ENCODE results near the gene HOXA10.

The HOXA10 gene

GRCh38 chr7:27154901-27155815 lies 19.0 kb downstream of the HOXA10 start:
- no peak for DNase-seq

GRCh38 chr7:27154369-27154768 lies 19.8 kb downstream of the HOXA10 start:
- no peak for DNase-seq

- DNase-seq, result no peak
These were observed 20.6 kb downstream of the HOXA10 start for GRCh38 chr7:27153526-27153925.

DNA sequence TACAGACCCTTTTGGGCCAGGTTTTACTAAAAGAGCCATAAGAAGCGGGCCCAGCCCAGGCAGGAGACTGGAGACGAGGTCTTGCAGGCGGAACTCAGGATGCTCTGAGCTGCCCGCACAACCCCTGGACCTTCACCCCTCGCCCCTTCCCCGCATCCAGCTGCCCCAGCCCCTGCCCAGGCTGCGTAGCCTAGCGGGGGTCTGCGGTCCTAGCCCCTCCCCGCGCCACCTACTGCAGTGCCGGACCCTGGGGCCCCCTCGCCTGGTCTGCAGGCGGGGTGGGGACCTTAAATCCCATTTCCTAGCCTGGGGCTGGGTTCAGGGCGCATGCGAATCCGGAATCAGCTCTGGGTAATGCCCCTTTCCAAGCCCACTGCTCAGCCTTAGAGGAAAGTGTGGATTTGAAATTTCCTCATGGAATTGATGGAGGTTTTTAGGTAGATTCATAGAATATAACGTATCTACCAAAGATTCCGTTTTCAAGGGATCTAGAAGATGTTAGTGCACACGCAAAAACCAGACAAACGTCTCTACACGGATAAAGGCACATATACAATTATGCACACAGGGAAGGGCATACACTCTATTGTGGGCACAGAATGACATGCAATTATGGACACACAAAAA lies 21.2 kb downstream of the HOXA10 start:
- DNase-seq, result no peak

- peak; percentile 84 for DNase-seq
These were observed 21.9 kb downstream of the HOXA10 start, which contains the start of gene HOXA3 for GRCh38 chr7:27151931-27152815. Gene HOXA3 (minus strand): TSS chr7:27152583. CDS start chr7:27110640, 41,943 bp downstream.

DNA sequence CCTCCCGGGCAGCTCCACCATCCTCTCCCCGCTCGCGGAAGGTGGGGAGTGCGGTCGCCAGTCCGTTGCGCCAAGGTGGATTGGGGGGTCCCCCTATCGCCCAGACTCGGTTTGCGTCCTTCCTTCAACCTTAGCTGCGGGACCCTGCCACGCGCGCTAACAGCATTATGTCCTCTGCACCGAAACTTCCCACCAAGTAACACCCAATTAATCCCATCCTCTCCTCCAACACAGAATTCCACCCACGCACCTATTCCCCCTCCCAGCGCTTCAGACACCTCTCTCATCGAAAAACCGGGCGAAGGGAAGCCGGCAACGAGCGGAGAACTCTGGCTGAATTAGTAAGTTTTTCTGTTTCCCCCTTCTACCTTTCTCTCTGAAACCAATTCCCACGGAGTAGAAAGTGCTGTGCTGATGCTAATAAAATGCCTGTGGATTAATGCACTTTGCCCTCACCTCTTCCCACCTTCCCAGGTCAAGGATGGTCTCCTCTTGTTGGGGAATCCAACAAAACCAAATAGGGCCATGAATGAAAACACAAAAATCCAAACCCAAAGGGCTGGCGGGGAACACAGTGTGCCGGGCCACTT lies 22.7 kb downstream of the HOXA10 start:
- no peak for DNase-seq

DNA sequence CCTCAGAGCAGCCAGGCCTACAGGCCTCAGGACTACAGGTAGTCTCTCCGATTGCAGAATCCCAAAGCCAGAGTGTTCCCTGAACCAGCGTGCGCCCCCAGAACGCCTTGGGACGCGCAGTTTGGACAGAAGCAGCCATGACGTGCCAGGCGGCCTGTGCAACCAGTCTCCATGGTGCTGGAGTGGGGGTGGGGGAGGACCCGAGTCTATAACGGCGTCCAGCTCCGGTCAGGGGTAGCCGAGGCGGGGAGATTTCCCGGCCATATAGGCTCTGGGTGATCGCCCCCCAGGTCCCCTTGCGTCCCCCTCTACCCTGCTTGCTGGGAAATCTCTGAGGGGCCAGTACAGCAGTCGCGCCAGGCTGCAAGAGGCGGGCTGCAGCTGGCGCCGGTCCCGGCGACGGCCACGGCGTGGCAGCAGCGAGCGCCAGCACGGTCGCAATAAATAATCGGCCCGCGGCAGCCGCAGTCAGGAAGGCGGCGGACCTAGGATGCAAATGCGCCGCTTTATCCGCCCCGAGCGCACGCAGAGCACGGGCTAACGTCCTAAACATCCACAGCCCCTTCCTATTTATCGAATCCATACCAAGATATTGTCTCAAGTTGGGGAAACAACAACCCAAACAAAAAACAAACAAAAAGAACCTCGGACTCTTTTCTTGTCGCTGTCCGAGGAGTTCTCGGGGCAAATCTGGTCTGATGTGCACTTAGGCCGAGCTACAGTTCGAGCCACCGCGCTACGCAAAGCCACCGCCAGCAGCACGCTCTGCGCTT lies 23.4 kb downstream of the HOXA10 start:
- peak; percentile 83 for DNase-seq

DNA sequence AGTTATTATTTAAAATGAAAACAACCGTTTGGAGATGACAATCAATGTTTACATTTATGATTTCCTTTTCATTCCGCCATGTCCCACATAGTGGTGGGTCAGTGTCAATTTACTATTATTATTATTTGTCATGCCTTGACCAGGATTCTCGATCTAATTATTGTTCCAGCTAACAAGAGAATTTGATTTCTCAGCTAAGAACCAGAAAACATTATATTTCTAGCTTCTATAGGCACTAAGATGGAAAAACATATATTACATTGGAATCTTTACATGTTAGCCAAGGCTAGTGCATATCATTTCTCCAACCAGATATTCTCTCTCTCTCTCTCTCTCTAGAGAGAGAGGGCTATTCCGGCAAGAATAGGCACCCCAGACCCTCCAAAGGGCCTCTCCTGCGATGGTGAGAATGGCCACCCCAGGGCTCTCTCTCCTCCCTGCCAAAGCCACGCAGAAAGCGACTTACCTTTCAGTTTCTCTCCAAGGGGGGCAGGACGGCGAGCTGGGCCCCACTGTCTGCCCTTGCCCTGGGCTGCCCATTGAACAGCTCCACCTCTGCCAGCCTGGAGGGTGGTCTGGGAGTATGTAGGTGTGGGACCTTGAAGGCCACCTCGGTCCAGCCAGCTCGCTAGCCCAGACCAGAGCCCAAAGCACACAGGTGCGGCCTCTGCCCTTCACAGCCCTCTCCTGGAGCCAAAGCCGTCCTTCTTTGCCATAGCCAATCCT lies 24.1 kb downstream of the HOXA10 start:
- DNase-seq, result no peak

DNA sequence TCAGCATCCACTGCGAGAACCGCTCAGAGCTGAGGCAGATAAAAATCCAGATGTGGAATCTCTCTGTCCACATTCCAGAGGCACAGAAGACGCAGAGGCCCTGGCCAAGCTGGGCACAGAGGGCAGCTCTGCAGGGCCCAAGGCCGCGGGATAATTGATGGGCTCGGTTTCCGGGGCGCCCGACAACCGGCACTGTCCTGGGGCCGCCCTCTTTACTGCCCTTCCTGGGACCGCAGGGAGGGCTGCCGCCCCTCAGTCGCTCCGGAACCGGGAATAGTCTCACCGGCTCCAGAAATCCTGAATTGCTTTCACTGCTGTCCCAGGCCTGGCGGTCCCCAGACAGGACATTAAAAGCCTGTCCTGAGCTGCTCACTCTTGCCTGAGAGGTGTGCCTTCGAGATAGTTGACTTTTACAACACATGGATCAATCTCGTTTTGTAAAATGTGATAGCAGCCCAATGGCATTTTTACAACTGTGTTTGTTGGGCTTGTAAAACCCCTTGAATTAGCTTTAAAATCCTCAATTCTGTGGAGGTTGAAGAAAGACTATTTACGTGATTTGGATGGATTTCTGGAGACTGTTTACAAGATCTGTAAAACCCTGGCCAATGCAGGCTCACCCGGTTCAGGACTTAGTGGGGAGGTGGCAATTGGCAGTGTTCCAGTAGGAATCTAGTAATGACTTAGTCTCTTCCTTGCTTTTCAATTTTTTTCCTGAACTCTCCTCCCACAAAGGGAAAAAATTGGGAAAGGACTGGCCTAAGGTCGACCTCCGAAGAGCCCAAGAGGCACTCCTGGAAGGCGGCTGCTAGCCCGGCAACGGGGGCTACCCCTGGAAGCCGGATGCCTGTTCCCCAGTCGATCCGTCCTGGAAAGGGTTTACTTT lies 25.1 kb downstream of the HOXA10 start:
- DNase-seq, result peak; percentile 30

- no peak for DNase-seq
These were observed 25.9 kb downstream of the HOXA10 start for GRCh38 chr7:27148031-27148755.

- DNase-seq, result no peak
These were observed 26.7 kb downstream of the HOXA10 start, which contains the start of gene HOXA6 for GRCh38 chr7:27147199-27148030. Gene HOXA6 (minus strand): TSS chr7:27147774. CDS start chr7:27147749, 25 bp downstream.

DNA sequence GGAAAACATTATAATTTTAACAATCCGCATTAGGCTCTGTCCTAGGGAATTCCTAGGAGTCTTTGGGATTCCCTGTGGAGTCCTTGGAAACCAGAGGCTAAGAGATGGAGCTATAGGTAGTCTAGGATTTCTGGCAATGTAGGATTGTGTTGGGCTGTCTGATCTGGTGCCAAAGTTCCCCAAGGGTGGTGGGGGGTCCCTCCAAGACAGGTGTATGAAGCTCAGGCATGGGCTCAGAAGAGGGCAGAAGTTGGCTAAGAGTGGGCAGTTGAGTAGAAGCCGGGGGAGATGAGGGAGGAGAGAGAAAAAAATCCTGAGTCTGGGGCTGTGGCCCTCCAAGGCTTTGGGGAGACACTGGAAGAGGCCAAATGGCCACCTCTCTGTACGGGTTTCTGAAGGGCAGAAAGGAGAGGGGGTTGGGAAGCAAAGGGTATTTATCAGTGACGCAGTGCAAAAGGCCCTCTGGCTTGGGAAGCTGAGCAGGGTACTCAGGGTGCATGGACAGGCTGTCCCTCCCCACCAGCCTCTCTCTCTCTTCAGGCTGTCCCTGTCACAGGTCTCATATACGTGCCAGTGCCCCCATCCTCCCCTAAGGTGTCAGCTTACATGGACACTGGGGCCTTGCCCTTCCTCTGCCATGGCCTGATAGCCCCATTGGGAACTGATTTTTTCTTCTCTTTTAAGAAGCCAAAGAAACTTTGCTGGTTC lies 27.5 kb downstream of the HOXA10 start:
- DNase-seq, result no peak

DNA sequence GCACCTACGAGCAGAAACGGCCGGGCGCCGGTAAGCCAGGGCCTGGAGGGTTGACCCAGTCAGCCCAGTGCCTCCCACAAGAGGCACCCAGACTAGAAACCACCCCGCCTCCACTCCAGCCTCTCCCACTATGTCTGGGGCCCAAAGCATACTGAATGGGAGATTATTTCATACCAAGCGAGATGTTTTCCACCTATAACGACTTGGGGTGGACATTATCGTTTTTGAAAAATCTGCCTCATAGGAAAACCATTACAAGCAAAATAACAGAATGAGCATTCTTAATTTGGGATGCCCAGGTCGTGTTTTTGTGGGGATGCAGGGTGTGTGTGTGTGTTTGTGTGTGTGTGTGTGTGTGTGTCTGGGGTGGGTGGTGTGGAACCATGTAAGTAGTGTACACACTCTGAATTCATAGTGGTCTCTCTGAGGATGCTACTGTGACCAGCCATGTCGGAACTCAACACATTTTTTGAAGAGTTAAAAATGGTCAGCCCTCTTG lies 28.2 kb downstream of the HOXA10 start:
- no peak for DNase-seq

- no peak for DNase-seq
These were observed 28.8 kb downstream of the HOXA10 start for GRCh38 chr7:27145165-27145913.

DNA sequence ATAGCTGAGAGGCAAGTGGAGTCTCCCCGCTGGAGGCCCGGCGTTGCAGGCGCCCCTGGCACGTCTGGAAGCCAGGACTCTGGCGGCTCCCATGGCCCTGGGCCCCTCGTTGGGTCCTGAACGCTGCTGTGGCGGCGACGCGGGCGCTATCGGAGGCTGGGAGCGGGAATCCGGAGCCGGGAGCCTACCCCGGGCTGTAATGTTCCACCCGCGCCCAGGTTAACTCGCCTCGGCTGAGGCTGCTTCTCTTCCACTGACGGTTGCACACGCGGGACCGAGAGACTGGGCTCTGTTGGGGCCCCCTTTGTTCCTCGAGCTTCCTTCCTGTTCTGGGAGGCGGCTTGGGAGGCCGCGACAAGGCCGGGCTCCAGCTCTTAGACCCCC lies 29.3 kb downstream of the HOXA10 start:
- DNase-seq, result no peak

DNA sequence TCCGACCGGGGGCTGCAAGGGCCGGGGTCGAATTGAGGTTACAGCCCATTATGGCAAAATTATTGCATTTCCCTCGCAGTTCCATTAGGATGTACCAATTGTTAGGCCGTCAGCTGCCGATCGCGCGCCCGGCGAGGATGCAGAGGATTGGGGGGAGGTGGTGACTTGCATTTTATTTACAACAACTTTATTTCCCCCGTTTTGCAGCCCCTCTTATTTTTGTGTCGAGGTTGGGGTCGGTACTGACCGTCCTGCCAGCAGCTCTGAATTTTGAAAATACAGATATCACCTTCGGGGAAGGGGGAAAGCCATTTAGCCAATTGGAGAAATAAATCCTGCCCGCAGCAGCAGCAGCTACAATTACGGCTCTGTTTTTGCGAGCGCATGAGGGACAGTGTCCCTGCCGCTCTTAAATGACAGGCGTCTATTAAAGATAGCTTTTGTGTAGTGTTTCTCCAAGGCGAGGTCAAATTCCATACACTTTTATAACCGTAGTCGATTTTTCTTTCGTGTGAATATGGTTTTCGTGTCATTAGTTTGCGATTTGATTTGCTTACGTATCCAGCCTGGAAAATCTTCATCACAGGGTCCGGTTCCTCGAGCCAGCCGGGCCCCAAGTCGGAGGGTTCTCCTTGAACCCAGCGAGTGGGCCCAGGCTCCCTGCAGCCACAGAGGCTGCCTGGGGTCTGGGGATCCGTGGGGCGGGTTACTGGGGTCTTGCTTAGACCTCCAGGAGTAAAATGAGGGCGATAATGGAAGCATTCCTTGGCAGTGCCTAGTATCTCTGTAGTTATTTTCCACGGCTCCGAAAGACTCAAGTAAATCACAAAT lies 30.0 kb downstream of the HOXA10 start:
- no peak for DNase-seq

All from EL (cell line).